ENCODE data around the gene SAMM50.

Gene SAMM50

DNA sequence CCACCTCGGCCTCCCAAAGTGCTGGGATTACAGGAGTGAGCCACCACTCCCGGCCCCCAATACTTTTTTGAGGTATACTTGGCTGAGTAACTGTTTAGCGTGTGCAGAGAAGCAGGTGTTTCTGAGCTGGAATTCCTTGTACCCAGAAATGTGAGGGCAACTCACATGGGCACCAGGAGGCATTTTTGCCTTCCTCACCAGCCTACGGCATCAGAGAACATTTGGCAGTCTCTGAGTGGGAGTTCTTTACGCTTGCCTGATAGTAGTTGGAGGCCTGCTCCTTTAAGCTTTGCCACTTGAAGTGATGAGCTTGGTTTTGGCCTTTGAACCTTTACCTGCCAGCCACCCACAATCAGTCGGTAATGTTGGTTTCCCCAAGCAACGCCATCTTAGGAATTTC is 78.0 kb downstream of the SAMM50 start (continued):
- TF ChIP-seq CREB5 (CRISPR knock-in tag; IDR thresholded peaks at IDR 0.05; ENCODE audit: low read depth) (no peak), OSR1 (CRISPR knock-in tag; IDR thresholded peaks at IDR 0.05) (no peak), ZNF565 (CRISPR knock-in tag; conservative IDR thresholded peaks at IDR 0.05; ENCODE audit: low read depth) (no peak), SNAI2 (CRISPR knock-in tag; IDR thresholded peaks at IDR 0.05) (no peak), RARB (CRISPR knock-in tag; IDR thresholded peaks at IDR 0.05) (no peak)
- TF ChIP-seq, protein P1, sequence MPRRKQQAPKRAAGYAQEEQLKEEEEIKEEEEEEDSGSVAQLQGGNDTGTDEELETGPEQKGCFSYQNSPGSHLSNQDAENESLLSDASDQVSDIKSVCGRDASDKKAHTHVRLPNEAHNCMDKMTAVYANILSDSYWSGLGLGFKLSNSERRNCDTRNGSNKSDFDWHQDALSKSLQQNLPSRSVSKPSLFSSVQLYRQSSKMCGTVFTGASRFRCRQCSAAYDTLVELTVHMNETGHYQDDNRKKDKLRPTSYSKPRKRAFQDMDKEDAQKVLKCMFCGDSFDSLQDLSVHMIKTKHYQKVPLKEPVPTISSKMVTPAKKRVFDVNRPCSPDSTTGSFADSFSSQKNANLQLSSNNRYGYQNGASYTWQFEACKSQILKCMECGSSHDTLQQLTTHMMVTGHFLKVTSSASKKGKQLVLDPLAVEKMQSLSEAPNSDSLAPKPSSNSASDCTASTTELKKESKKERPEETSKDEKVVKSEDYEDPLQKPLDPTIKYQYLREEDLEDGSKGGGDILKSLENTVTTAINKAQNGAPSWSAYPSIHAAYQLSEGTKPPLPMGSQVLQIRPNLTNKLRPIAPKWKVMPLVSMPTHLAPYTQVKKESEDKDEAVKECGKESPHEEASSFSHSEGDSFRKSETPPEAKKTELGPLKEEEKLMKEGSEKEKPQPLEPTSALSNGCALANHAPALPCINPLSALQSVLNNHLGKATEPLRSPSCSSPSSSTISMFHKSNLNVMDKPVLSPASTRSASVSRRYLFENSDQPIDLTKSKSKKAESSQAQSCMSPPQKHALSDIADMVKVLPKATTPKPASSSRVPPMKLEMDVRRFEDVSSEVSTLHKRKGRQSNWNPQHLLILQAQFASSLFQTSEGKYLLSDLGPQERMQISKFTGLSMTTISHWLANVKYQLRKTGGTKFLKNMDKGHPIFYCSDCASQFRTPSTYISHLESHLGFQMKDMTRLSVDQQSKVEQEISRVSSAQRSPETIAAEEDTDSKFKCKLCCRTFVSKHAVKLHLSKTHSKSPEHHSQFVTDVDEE (CRISPR knock-in tag; IDR thresholded peaks at IDR 0.05), result no peak

DNA sequence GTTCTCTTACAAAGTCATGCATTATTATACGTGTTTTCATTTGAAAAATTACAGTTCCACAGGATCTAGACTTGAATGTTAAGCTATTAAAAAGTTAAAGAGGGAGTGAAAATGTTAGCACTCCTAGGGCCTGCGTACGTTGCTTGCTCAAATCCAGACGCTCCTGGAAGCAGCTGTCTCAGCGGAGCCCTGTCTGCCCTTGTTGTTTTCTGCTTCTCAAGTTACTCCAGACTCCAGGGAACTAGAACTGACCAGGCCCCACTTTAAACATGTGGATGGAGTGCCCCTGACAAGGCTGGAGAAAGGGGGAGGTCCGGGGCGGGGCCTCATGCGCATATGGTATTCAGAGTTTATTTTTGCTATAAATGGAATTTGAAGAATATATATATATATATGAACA is 78.5 kb downstream of the SAMM50 start:
- no peak for ATAC-seq
- TF ChIP-seq OSR1 (CRISPR knock-in tag; IDR thresholded peaks at IDR 0.05), result no peak
- TF ChIP-seq ZNF70 (CRISPR knock-in tag; IDR thresholded peaks at IDR 0.05), result no peak
- TF ChIP-seq PPARA (CRISPR knock-in tag; IDR thresholded peaks at IDR 0.05; ENCODE audit: borderline replicate concordance), result no peak
- no peak for TF ChIP-seq ESRRG (CRISPR knock-in tag; IDR thresholded peaks at IDR 0.05)
- TF ChIP-seq POU6F1 (CRISPR knock-in tag; IDR thresholded peaks at IDR 0.05; ENCODE audit: borderline replicate concordance, low read depth), result no peak
- TF ChIP-seq CSDC2 (CRISPR knock-in tag; IDR thresholded peaks at IDR 0.05), result no peak
- TF ChIP-seq ZC3H10 (CRISPR knock-in tag; IDR thresholded peaks at IDR 0.05), result no peak
- TF ChIP-seq RARB (CRISPR knock-in tag; IDR thresholded peaks at IDR 0.05), result no peak
- no peak for TF ChIP-seq TOX (CRISPR knock-in tag; IDR thresholded peaks at IDR 0.05; ENCODE audit: borderline replicate concordance)
- TF ChIP-seq ARNTL (CRISPR knock-in tag; IDR thresholded peaks at IDR 0.05; ENCODE audit: borderline replicate concordance, low read depth), result no peak
- TF ChIP-seq ZNF565 (CRISPR knock-in tag; conservative IDR thresholded peaks at IDR 0.05; ENCODE audit: low read depth), result no peak
- TF ChIP-seq CREB5 (CRISPR knock-in tag; IDR thresholded peaks at IDR 0.05; ENCODE audit: low read depth), result no peak
- no peak for TF ChIP-seq CSRNP3 (CRISPR knock-in tag; IDR thresholded peaks at IDR 0.05)
- no peak for TF ChIP-seq PATZ1 (CRISPR knock-in tag; IDR thresholded peaks at IDR 0.05; ENCODE audit: borderline replicate concordance)

- peak; percentile 100 for ATAC-seq
- TF ChIP-seq ESRRG (CRISPR knock-in tag; IDR thresholded peaks at IDR 0.05) (no peak), ISL1 (CRISPR knock-in tag; IDR thresholded peaks at IDR 0.05) (no peak), ZFP3 (CRISPR knock-in tag; IDR thresholded peaks at IDR 0.05) (0 out of 2 replicates have a peak, but pooled peaks have one; percentile 21), TCF4 (CRISPR knock-in tag; IDR thresholded peaks at IDR 0.05; ENCODE audit: borderline replicate concordance) (no peak), ZNF8 (CRISPR knock-in tag; IDR thresholded peaks at IDR 0.05) (no peak)
These were observed 82.5 kb downstream of the SAMM50 start for GRCh38 chr22:44037519-44038375.

Measured in SK-N-SH treated with all-trans-retinoic acid at 6 μM for 48 hours (cell line).